CD4-positive, alpha-beta T cell (primary cell): ENCODE results near the gene SPTBN5. TPM values are rescaled to one million over a fixed set of nuclear protein-coding genes. Genes with fewer than 3 reads are reported as not detected.

Source experiments
- ATAC-seq: fragments of 200-7000 bp; cut with Tn5 transposase; one replicate; pipeline ENCODE4 v1.10.0; 2022; ENCODE audit warnings: mild to moderate bottlenecking; ENCODE audit not compliant: poor library complexity
- CTCF ChIA-PET: fragments of 350-600 bp; sonication (Branson Sonifier 250); formaldehyde crosslinking; loops from one replicate; lab custom pipeline; 2021; ENCODE audit warnings: antibody characterized with exemption, inconsistent platforms; lab: Charles Lee
- POLR2A ChIA-PET: fragments of 350-600 bp; sonication (Branson Sonifier 250); formaldehyde crosslinking; loops from one replicate; lab custom pipeline; 2021; ENCODE audit warnings: antibody characterized with exemption, inconsistent platforms; lab: Charles Lee
- DNase-seq, 14 experiments: peaks; one replicate each; pipeline ENCODE4 v3.0.0-alpha.2; 2013 to 2020; ENCODE audit warnings: mixed read lengths in 2 of 14
- H3K27ac ChIP-seq, 2 donors: one replicate each; pipeline versions ENCODE4 v1.5.1 to v1.7.0; 2013; ENCODE audit warnings: low read length in 2 of 2, low read depth in 1 of 2, mild to moderate bottlenecking in 1 of 2
- H3K27me3 ChIP-seq, 2 experiments: 1 replicate in 1 of 2; 2 replicates in 1 of 2; pipeline versions ENCODE4 v1.6.1 to v1.7.0; 2013; ENCODE audit warnings: low read length in 2 of 2, control low read depth in 1 of 2, mild to moderate bottlenecking in 1 of 2, moderate library complexity in 1 of 2; ENCODE audit not compliant: insufficient read depth in 2 of 2, control insufficient read depth in 1 of 2
- H3K36me3 ChIP-seq: one replicate; pipeline ENCODE4 v1.6.1; 2013; ENCODE audit warnings: low read length, control low read depth; ENCODE audit not compliant: insufficient read depth
- H3K4me1 ChIP-seq: one replicate; pipeline ENCODE4 v1.6.1; 2013; ENCODE audit warnings: low read length, control low read depth; ENCODE audit not compliant: insufficient read depth
- H3K4me3 ChIP-seq: one replicate; pipeline ENCODE4 v1.5.1; 2013; ENCODE audit warnings: mild to moderate bottlenecking, low read length, moderate library complexity
- H3K9me3 ChIP-seq, 2 experiments: 1 replicate in 1 of 2; 2 replicates in 1 of 2; pipeline versions ENCODE4 v1.6.1 to v1.7.0; 2013; ENCODE audit warnings: low read length in 2 of 2, mild to moderate bottlenecking in 2 of 2, control low read depth in 1 of 2, moderate library complexity in 1 of 2; ENCODE audit not compliant: control insufficient read depth in 1 of 2, insufficient read depth in 1 of 2
- H3K27ac Mint-ChIP-seq: one replicate; pipeline ENCODE4 v1.8.0; 2020; ENCODE audit warnings: mixed read lengths
- H3K27me3 Mint-ChIP-seq: one replicate; pipeline ENCODE4 v1.8.0; 2021; ENCODE audit warnings: mixed read lengths
- H3K36me3 Mint-ChIP-seq: one replicate; pipeline ENCODE4 v1.8.0; 2021; ENCODE audit warnings: low read depth, mixed read lengths
- H3K4me1 Mint-ChIP-seq: one replicate; pipeline ENCODE4 v1.8.0; 2021; ENCODE audit warnings: low read depth, mixed read lengths
- H3K4me3 Mint-ChIP-seq: one replicate; pipeline ENCODE4 v1.8.0; 2020; ENCODE audit warnings: mild to moderate bottlenecking, mixed read lengths
- H3K9me3 Mint-ChIP-seq: one replicate; pipeline ENCODE4 v1.8.0; 2020; ENCODE audit warnings: mixed read lengths
- intact Hi-C, 2 experiments: fragments of 100-400 bp; cut with DNase I in 1 of 2; cut with micrococcal nuclease in 1 of 2; formaldehyde crosslinking; loops; one replicate each; pipeline versions ENCODE4 v1.15.1 to v1.9.0; 2023 to 2025; cut with DNase I, micrococcal nuclease
- total RNA-seq, 174 experiments: library from RNA in 2 of 174; stranded (reverse) in 2 of 174; gene quantifications; one replicate each; pipeline ENCODE4 v1.2.3 and lab custom pipeline; 2021 to 2026
- TF ChIP-seq, protein P1 (sequence below): fragments of 200-600 bp; IDR thresholded peaks from one replicate; pipeline ENCODE4 v1.8.0; 2022; ENCODE audit warnings: antibody characterized with exemption, mild to moderate bottlenecking

SPTBN5 gene
- total RNA-seq, 2 experiments from 2014 or later = 2.2 to 2.3 TPM

- Histone ChIP-seq H3K4me3 (no peak overlapping the region), H3K27ac (no peak overlapping the region), H3K9me3 (no peaks in the 10 kb centered on the region), H3K27me3 (no peaks in the 10 kb centered on the region), H3K4me1 (peaks cover 7% of the 10 kb centered on the region), H3K36me3 (peaks cover 36% of the 10 kb centered on the region)
- TF ChIP-seq, protein P1, sequence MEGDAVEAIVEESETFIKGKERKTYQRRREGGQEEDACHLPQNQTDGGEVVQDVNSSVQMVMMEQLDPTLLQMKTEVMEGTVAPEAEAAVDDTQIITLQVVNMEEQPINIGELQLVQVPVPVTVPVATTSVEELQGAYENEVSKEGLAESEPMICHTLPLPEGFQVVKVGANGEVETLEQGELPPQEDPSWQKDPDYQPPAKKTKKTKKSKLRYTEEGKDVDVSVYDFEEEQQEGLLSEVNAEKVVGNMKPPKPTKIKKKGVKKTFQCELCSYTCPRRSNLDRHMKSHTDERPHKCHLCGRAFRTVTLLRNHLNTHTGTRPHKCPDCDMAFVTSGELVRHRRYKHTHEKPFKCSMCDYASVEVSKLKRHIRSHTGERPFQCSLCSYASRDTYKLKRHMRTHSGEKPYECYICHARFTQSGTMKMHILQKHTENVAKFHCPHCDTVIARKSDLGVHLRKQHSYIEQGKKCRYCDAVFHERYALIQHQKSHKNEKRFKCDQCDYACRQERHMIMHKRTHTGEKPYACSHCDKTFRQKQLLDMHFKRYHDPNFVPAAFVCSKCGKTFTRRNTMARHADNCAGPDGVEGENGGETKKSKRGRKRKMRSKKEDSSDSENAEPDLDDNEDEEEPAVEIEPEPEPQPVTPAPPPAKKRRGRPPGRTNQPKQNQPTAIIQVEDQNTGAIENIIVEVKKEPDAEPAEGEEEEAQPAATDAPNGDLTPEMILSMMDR = no peak
- ChIA-PET POLR2A (interaction anchor here (1.4 kb wide), 1 partner anchor 15 kb away, joined by 3 read pairs; no protein-coding TSS in a partner anchor), CTCF (interaction anchor here (1.1 to 1.6 kb wide), 3 partner anchors 16 kb away, joined by 3 to 4 read pairs (median 3); no protein-coding TSS in a partner anchor)
- DNase-seq = no peak
- peaks cover 19% of the 10 kb centered on the region for H3K4me1 Mint-ChIP-seq
- H3K36me3 Mint-ChIP-seq = peaks cover 60% of the 10 kb centered on the region
- H3K27ac Mint-ChIP-seq = peak overlapping the region; percentile 40
- intact Hi-C loops = loop anchor here in 1 of 2 experiments (10.0 kb wide), 1 partner anchor 134 kb away; no protein-coding TSS in a partner anchor
- H3K27me3 Mint-ChIP-seq = no peaks in the 10 kb centered on the region
- H3K4me3 Mint-ChIP-seq = no peak overlapping the region
- no peak for ATAC-seq
- no peaks in the 10 kb centered on the region for H3K9me3 Mint-ChIP-seq
Observed at GRCh38 chr15:41921167-41921566, 27.3 kb upstream of the SPTBN5 start.

- Mint-ChIP-seq H3K27ac (no peak overlapping the region), H3K4me3 (no peak overlapping the region), H3K27me3 (no peaks in the 10 kb centered on the region), H3K9me3 (no peaks in the 10 kb centered on the region), H3K4me1 (peaks cover 19% of the 10 kb centered on the region), H3K36me3 (peaks cover 68% of the 10 kb centered on the region)
- ATAC-seq (no peak), DNase-seq (no peak)
- TF ChIP-seq, protein P1 = no peak
- intact Hi-C loops = loop anchor here in 1 of 2 experiments (10.0 kb wide), 1 partner anchor 135 kb away; no protein-coding TSS in a partner anchor
- H3K4me1 ChIP-seq = no peaks in the 10 kb centered on the region
- H3K4me3 ChIP-seq = no peak overlapping the region
- ChIA-PET CTCF (interaction anchor here (1.1 to 1.3 kb wide), 2 partner anchors 15 to 17 kb away, joined by 3 read pairs; no protein-coding TSS in a partner anchor), POLR2A (no interaction called here)
- no peaks in the 10 kb centered on the region for H3K27me3 ChIP-seq
- peaks cover 37% of the 10 kb centered on the region for H3K36me3 ChIP-seq
- H3K27ac ChIP-seq = no peak overlapping the region
- no peaks in the 10 kb centered on the region for H3K9me3 ChIP-seq
Observed at GRCh38 chr15:41919954-41920538, 26.2 kb upstream of the SPTBN5 start.

DNA sequence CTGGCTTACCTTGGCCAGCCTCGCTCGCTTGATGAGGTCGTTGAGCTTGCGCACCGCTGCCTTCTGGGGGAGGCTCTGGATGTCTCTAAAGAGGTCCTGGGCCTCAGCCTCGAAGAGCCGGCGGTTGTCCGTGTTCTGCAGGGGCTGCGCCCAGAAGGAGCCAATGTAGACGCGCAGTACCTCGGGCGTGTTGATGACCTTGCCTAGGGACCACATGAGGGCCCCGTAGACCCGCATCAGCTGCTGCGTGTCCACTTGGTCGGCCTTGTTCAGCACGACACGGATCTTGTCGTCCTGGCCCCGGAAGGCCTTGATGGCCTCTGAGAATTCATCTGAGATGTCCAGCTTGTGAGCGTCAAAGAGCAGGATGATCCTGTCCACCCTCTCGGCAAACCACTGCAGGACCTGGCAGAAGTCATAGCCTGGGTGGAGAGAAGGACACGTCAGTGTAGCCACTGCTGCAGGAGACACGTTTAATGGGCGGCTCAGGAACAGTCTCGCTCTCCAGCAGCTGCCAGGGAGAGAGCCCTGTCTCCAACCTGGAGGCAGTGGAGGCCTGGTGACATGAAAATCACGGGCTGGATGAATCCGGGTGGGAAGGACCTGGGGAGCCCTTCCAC is 25.5 kb upstream of the SPTBN5 start:
- ChIA-PET POLR2A (no interaction called here), CTCF (no interaction called here)
- H3K36me3 Mint-ChIP-seq = peaks cover 73% of the 10 kb centered on the region

More for the DNA sequence above, 25.5 kb upstream of the SPTBN5 start:
- Mint-ChIP-seq H3K4me1 (peaks cover 19% of the 10 kb centered on the region), H3K27ac (no peak overlapping the region), H3K9me3 (no peaks in the 10 kb centered on the region), H3K27me3 (no peaks in the 10 kb centered on the region), H3K4me3 (no peak overlapping the region)
- Histone ChIP-seq H3K9me3 (no peaks in the 10 kb centered on the region), H3K4me3 (no peak overlapping the region), H3K36me3 (peaks cover 37% of the 10 kb centered on the region), H3K27me3 (no peaks in the 10 kb centered on the region), H3K4me1 (no peaks in the 10 kb centered on the region), H3K27ac (no peak overlapping the region)
- ATAC-seq = no peak
- intact Hi-C loops = no loop called here
- DNase-seq = no peak
- TF ChIP-seq, protein P1 = no peak
